ENCODE results near the gene ZNF462.
"Not testable (repeated sequence)": the region's sequence is repeated elsewhere in the genome, so short reads cannot be mapped to it uniquely, and the experiment has no call there.

ZNF462 gene

GRCh38 chr9:106897236-106897635, 34.3 kb downstream of the ZNF462 start:
- no peak overlapping the region for H3K14ac ChIP-seq (ENCODE audit: low read length in 2 of 2)
- no peak overlapping the region for H3K9ac ChIP-seq (ENCODE audit: low read length)
- no peak overlapping the region for H4K8ac ChIP-seq (ENCODE audit: low read length)
- no peaks in the 10 kb centered on the region for H3K36me3 ChIP-seq (ENCODE audit: control insufficient read depth in 1 of 2, insufficient read depth in 2 of 2, low read depth in 1 of 2, low read length in 2 of 2)
- no CpG with 5 or more reads among the region's 1 CpG for WGBS
- peak overlapping the region; percentile 2 for H3K27ac ChIP-seq (ENCODE audit: low read length, poor library complexity, severe bottlenecking)
- H2AK5ac ChIP-seq (ENCODE audit: low read length, severe bottlenecking) = no peak overlapping the region
- H3K79me1 ChIP-seq (replicated peaks; ENCODE audit: low read length, poor library complexity, severe bottlenecking) = peaks cover 4% of the 10 kb centered on the region
- H3K4me1 ChIP-seq (ENCODE audit: control insufficient read depth, insufficient read depth, low read depth, low read length) = peaks cover 8% of the 10 kb centered on the region
- no peak overlapping the region for H3K4ac ChIP-seq (ENCODE audit: low read depth in 1 of 2, low read length in 2 of 2)
- no peak overlapping the region for H2AFZ ChIP-seq (ENCODE audit: low read depth, low read length)
- no peak for DNase-seq
- H2BK120ac ChIP-seq (ENCODE audit: low read depth, low read length) = no peak overlapping the region
- H2BK15ac ChIP-seq (ENCODE audit: low read depth, poor library complexity, severe bottlenecking) = no peak overlapping the region
- no peaks in the 10 kb centered on the region for H3K27me3 ChIP-seq (ENCODE audit: control insufficient read depth in 1 of 2, insufficient read depth in 1 of 2, low read length in 2 of 2)
- H3K23ac ChIP-seq (ENCODE audit: low read length in 2 of 2) = no peak overlapping the region
- H4K91ac ChIP-seq (ENCODE audit: low read length) = no peak overlapping the region
- H2BK5ac ChIP-seq (ENCODE audit: low read depth, low read length, poor library complexity, severe bottlenecking) = no peak overlapping the region
- no peak overlapping the region for H2BK12ac ChIP-seq (ENCODE audit: low read length in 2 of 2)
- H3K9me3 ChIP-seq (ENCODE audit: control insufficient read depth, low read length) = peaks cover 10% of the 10 kb centered on the region
- no peak overlapping the region for H3K18ac ChIP-seq (ENCODE audit: low read depth in 1 of 2, low read length in 2 of 2)
- no peak overlapping the region for H3K4me2 ChIP-seq (ENCODE audit: low read length, poor library complexity, severe bottlenecking)
- no peak overlapping the region for H3K4me3 ChIP-seq (ENCODE audit: insufficient read depth in 1 of 2, low read depth in 1 of 2, low read length in 2 of 2)

- H3K14ac ChIP-seq (ENCODE audit: low read length in 2 of 2) = peak overlapping the region in 1 of 2 experiments; percentile 92
- no peak overlapping the region for H2BK15ac ChIP-seq (ENCODE audit: low read depth, poor library complexity, severe bottlenecking)
- peak overlapping the region in 1 of 2 experiments; percentile 43 for H3K4ac ChIP-seq (ENCODE audit: low read depth in 1 of 2, low read length in 2 of 2)
- H3K4me3 ChIP-seq (ENCODE audit: insufficient read depth in 1 of 2, low read depth in 1 of 2, low read length in 2 of 2) = no peak overlapping the region
- no peak overlapping the region for H3K9ac ChIP-seq (ENCODE audit: low read length)
- H2BK120ac ChIP-seq (ENCODE audit: low read depth, low read length) = no peak overlapping the region
- H4K8ac ChIP-seq (ENCODE audit: low read length) = no peak overlapping the region
- WGBS = 94% methylated on average over 3 of the region's 3 CpGs
- no peak overlapping the region for H3K18ac ChIP-seq (ENCODE audit: low read depth in 1 of 2, low read length in 2 of 2)
- H3K27ac ChIP-seq (ENCODE audit: low read length, poor library complexity, severe bottlenecking) = peak overlapping the region; percentile 2
- no peaks in the 10 kb centered on the region for H3K36me3 ChIP-seq (ENCODE audit: control insufficient read depth in 1 of 2, insufficient read depth in 2 of 2, low read depth in 1 of 2, low read length in 2 of 2)
- no peak overlapping the region for H2AK5ac ChIP-seq (ENCODE audit: low read length, severe bottlenecking)
- H2BK12ac ChIP-seq (ENCODE audit: low read length in 2 of 2) = peak overlapping the region in 1 of 2 experiments; percentile 24
- H3K79me1 ChIP-seq (replicated peaks; ENCODE audit: low read length, poor library complexity, severe bottlenecking) = peaks cover 4% of the 10 kb centered on the region
- no peak overlapping the region for H2AFZ ChIP-seq (ENCODE audit: low read depth, low read length)
- peak overlapping the region in 1 of 2 experiments; percentile 77 for H3K23ac ChIP-seq (ENCODE audit: low read length in 2 of 2)
- H4K91ac ChIP-seq (ENCODE audit: low read length) = no peak overlapping the region
- H2BK5ac ChIP-seq (ENCODE audit: low read depth, low read length, poor library complexity, severe bottlenecking) = no peak overlapping the region
- no peaks in the 10 kb centered on the region for H3K27me3 ChIP-seq (ENCODE audit: control insufficient read depth in 1 of 2, insufficient read depth in 1 of 2, low read length in 2 of 2)
- no peak overlapping the region for H3K4me2 ChIP-seq (ENCODE audit: low read length, poor library complexity, severe bottlenecking)
- peaks cover 8% of the 10 kb centered on the region for H3K4me1 ChIP-seq (ENCODE audit: control insufficient read depth, insufficient read depth, low read depth, low read length)
- no peak for DNase-seq
- peaks cover 10% of the 10 kb centered on the region for H3K9me3 ChIP-seq (ENCODE audit: control insufficient read depth, low read length)
Observed at GRCh38 chr9:106897751-106898150, 34.8 kb downstream of the ZNF462 start.

DNA sequence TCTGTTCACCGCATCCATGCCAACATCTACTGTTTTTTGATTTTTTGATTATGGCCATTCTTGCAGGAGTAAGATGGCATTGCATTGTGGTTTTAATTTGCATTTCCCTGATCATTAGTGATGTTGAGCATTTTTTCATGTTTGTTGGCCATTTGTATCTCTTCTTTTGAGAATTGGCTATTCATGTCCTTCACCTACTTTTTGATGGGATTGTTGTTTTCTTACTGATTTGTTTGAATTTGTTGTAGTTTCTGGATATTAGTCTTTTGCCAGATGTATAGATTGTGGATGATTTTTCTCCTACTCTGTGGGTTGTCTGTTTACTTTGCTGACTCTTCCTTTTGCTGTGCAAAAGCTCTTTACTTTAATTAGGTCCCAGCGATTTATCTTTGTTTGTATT, 37.6 kb downstream of the ZNF462 start:
- H2AFZ ChIP-seq (ENCODE audit: low read depth, low read length); H3K4ac ChIP-seq (ENCODE audit: low read depth in 1 of 2, low read length in 2 of 2); H3K18ac ChIP-seq (ENCODE audit: low read depth in 1 of 2, low read length in 2 of 2); H3K23ac ChIP-seq (ENCODE audit: low read length in 2 of 2); H4K91ac ChIP-seq (ENCODE audit: low read length); H2BK120ac ChIP-seq (ENCODE audit: low read depth, low read length); H3K4me3 ChIP-seq (ENCODE audit: insufficient read depth in 1 of 2, low read depth in 1 of 2, low read length in 2 of 2); H3K79me1 ChIP-seq (replicated peaks; ENCODE audit: low read length, poor library complexity, severe bottlenecking); H2AK5ac ChIP-seq (ENCODE audit: low read length, severe bottlenecking); H3K14ac ChIP-seq (ENCODE audit: low read length in 2 of 2); H2BK15ac ChIP-seq (ENCODE audit: low read depth, poor library complexity, severe bottlenecking); H2BK5ac ChIP-seq (ENCODE audit: low read depth, low read length, poor library complexity, severe bottlenecking); H3K9me3 ChIP-seq (ENCODE audit: control insufficient read depth, low read length); H3K27ac ChIP-seq (ENCODE audit: low read length, poor library complexity, severe bottlenecking); H3K36me3 ChIP-seq (ENCODE audit: control insufficient read depth in 1 of 2, insufficient read depth in 2 of 2, low read depth in 1 of 2, low read length in 2 of 2); DNase-seq; H4K8ac ChIP-seq (ENCODE audit: low read length); H3K4me1 ChIP-seq (ENCODE audit: control insufficient read depth, insufficient read depth, low read depth, low read length); H3K9ac ChIP-seq (ENCODE audit: low read length); H3K27me3 ChIP-seq (ENCODE audit: control insufficient read depth in 1 of 2, insufficient read depth in 1 of 2, low read length in 2 of 2); H3K4me2 ChIP-seq (ENCODE audit: low read length, poor library complexity, severe bottlenecking); H2BK12ac ChIP-seq (ENCODE audit: low read length in 2 of 2): not testable (repeated sequence)
- 100% methylated on average over 1 of the region's 2 CpGs for WGBS

- Histone ChIP-seq H3K4me3 (ENCODE audit: insufficient read depth in 1 of 2, low read depth in 1 of 2, low read length in 2 of 2) (no peak overlapping the region), H3K79me1 (replicated peaks; ENCODE audit: low read length, poor library complexity, severe bottlenecking) (peaks cover 4% of the 10 kb centered on the region), H3K4me1 (ENCODE audit: control insufficient read depth, insufficient read depth, low read depth, low read length) (peaks cover 2% of the 10 kb centered on the region), H2BK15ac (ENCODE audit: low read depth, poor library complexity, severe bottlenecking) (no peak overlapping the region), H2AFZ (ENCODE audit: low read depth, low read length) (no peak overlapping the region), H3K4me2 (ENCODE audit: low read length, poor library complexity, severe bottlenecking) (no peak overlapping the region), H3K27me3 (ENCODE audit: control insufficient read depth in 1 of 2, insufficient read depth in 1 of 2, low read length in 2 of 2) (no peaks in the 10 kb centered on the region), H3K18ac (ENCODE audit: low read depth in 1 of 2, low read length in 2 of 2) (no peak overlapping the region), H3K23ac (ENCODE audit: low read length in 2 of 2) (no peak overlapping the region), H3K14ac (ENCODE audit: low read length in 2 of 2) (no peak overlapping the region), H2BK120ac (ENCODE audit: low read depth, low read length) (no peak overlapping the region), H4K91ac (ENCODE audit: low read length) (no peak overlapping the region), H3K9me3 (ENCODE audit: control insufficient read depth, low read length) (peaks cover under 1% of the 10 kb centered on the region), H3K9ac (ENCODE audit: low read length) (no peak overlapping the region), H2BK12ac (ENCODE audit: low read length in 2 of 2) (no peak overlapping the region), H3K4ac (ENCODE audit: low read depth in 1 of 2, low read length in 2 of 2) (no peak overlapping the region), H2BK5ac (ENCODE audit: low read depth, low read length, poor library complexity, severe bottlenecking) (no peak overlapping the region), H4K8ac (ENCODE audit: low read length) (no peak overlapping the region), H3K27ac (ENCODE audit: low read length, poor library complexity, severe bottlenecking) (no peak overlapping the region), H3K36me3 (ENCODE audit: control insufficient read depth in 1 of 2, insufficient read depth in 2 of 2, low read depth in 1 of 2, low read length in 2 of 2) (peaks cover 0 to 6% of the 10 kb centered on the region in 2 experiments), H2AK5ac (ENCODE audit: low read length, severe bottlenecking) (no peak overlapping the region)
- no peak for DNase-seq
- WGBS = 100% methylated on average over 2 of the region's 3 CpGs
Observed at GRCh38 chr9:106906129-106906528, 43.2 kb downstream of the ZNF462 start.
